22Rv1 (cell line): Measurements from ENCODE around the gene INPPL1.

Experiments
- ZFX ChIP-seq: fragments of 450-650 bp; IDR thresholded peaks from 2 replicates; pipeline ENCODE4 v1.6.1; 2017; ENCODE audit warnings: antibody characterized with exemption, borderline replicate concordance
- TF ChIP-seq, protein P1 (sequence below): fragments of 450-650 bp; IDR thresholded peaks from 2 replicates; pipeline ENCODE4 v1.5.1; 2017; ENCODE audit warnings: mild to moderate bottlenecking

DNA sequence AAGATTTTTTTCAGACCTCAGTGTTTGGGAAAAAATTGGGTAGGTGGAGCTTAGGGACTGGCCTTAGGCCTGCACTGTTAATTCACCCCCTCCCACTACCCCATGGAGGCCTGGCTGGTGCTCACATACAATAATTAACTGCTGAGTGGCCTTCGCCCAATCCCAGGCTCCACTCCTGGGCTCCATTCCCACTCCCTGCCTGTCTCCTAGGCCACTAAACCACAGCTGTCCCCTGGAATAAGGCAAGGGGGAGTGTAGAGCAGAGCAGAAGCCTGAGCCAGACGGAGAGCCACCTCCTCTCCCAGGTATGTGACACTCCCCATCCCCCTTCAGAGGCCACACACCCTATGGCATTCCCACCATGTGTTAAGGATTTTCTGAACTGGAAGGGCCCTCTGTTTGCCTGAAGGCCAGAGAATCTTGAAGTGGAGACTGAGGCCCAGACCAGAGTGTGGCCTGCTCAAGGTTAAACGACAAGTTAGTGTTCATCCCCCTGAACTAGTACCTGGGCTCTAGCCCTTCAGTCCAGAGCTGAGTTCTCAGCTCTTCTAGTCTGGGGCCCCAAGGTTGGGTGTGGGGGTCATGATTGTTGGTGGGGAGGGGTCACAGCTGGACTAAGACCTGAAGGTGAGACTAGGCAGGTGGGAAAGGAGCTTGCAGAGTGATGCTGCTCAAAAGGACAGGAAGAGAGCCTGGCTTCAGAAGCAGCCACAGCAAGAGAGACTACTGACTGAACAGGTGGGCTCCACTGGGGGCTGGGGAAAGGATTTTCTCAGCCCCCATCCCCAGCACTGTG, 34.9 kb upstream of the INPPL1 start:
- TF ChIP-seq, protein P1, sequence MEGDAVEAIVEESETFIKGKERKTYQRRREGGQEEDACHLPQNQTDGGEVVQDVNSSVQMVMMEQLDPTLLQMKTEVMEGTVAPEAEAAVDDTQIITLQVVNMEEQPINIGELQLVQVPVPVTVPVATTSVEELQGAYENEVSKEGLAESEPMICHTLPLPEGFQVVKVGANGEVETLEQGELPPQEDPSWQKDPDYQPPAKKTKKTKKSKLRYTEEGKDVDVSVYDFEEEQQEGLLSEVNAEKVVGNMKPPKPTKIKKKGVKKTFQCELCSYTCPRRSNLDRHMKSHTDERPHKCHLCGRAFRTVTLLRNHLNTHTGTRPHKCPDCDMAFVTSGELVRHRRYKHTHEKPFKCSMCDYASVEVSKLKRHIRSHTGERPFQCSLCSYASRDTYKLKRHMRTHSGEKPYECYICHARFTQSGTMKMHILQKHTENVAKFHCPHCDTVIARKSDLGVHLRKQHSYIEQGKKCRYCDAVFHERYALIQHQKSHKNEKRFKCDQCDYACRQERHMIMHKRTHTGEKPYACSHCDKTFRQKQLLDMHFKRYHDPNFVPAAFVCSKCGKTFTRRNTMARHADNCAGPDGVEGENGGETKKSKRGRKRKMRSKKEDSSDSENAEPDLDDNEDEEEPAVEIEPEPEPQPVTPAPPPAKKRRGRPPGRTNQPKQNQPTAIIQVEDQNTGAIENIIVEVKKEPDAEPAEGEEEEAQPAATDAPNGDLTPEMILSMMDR: no peak
- no peak for TF ChIP-seq ZFX
